Cardiac muscle cell (in vitro differentiated cells and primary cell): ENCODE data around the gene MUC6. TPM values are rescaled to one million over a fixed set of nuclear protein-coding genes. Genes with fewer than 3 reads are reported as not detected.

Source experiments
- DNase-seq, 2 donors: peaks; one replicate each; pipeline versions ENCODE4 v3.0.0 to v3.0.0-alpha.2; 2010 to 2017; ENCODE audit warnings: low read depth in 1 of 2, low spot score in 1 of 2
- H3K27ac ChIP-seq: fragments of 200-600 bp; sonication (generic); 2 replicates; pipeline ENCODE4 v1.5.1; 2016
- H3K27me3 ChIP-seq: fragments of 200-600 bp; sonication (generic); 2 replicates; pipeline ENCODE4 v1.6.0; 2016; ENCODE audit warnings: control low read depth
- H3K36me3 ChIP-seq: fragments of 200-600 bp; sonication (generic); 2 replicates; pipeline ENCODE4 v1.5.1; 2016; ENCODE audit warnings: control low read depth
- H3K4me1 ChIP-seq: fragments of 200-600 bp; sonication (generic); 2 replicates; pipeline ENCODE4 v1.8.1; 2017; ENCODE audit warnings: low read depth, mild to moderate bottlenecking, mixed run types
- H3K4me3 ChIP-seq: fragments of 200-600 bp; sonication (generic); 2 replicates; pipeline ENCODE4 v1.5.1; 2016; ENCODE audit warnings: mild to moderate bottlenecking
- H3K9me3 ChIP-seq: fragments of 200-600 bp; sonication (generic); 2 replicates; pipeline ENCODE4 v1.5.1; 2017; ENCODE audit warnings: low read depth, mild to moderate bottlenecking, control low read depth
- CTCF ChIP-seq: IDR thresholded peaks from 2 replicates; pipeline ENCODE4 v1.5.1; 2012; ENCODE audit warnings: low read depth, mild to moderate bottlenecking, low read length
- polyA plus RNA-seq: library from polyadenylated mRNA; unstranded; fragments of >200 nt; fragmentation: Nextera tagmentation; extraction: Ambion mirVana; gene quantifications from 2 replicates; pipeline ENCODE4 v1.2.1, GENCODE V29; 2016
- total RNA-seq: library from RNA; depleted of rRNA; stranded (reverse); fragments of >200 nt; gene quantifications from 2 replicates; pipeline ENCODE4 v1.2.3, GENCODE V29; 2016

MUC6 gene
- total and polyA plus RNA-seq, 2 experiments from 2014 or later, result not detected

- Histone ChIP-seq H3K36me3 (no peaks in the 10 kb centered on the region), H3K4me3 (no peak overlapping the region), H3K9me3 (no peaks in the 10 kb centered on the region), H3K4me1 (peaks cover 5% of the 10 kb centered on the region), H3K27me3 (no peaks in the 10 kb centered on the region), H3K27ac (no peak overlapping the region)
- DNase-seq, result peak in 1 of 2 donors; percentile 79
- TF ChIP-seq CTCF, result no peak
These were observed 36.8 kb upstream of the MUC6 start for GRCh38 chr11:1073261-1073724.

GRCh38 chr11:1072821-1073231 lies 36.3 kb upstream of the MUC6 start:
- Histone ChIP-seq H3K4me1 (peaks cover 5% of the 10 kb centered on the region), H3K4me3 (no peak overlapping the region), H3K9me3 (no peaks in the 10 kb centered on the region), H3K27me3 (no peaks in the 10 kb centered on the region), H3K36me3 (no peaks in the 10 kb centered on the region), H3K27ac (no peak overlapping the region)
- no peak for DNase-seq
- no peak for TF ChIP-seq CTCF

GRCh38 chr11:1072116-1072820 lies 35.8 kb upstream of the MUC6 start:
- no peak for TF ChIP-seq CTCF
- no peaks in the 10 kb centered on the region for H3K27me3 ChIP-seq
- H3K36me3 ChIP-seq, result no peaks in the 10 kb centered on the region
- H3K9me3 ChIP-seq, result no peaks in the 10 kb centered on the region
- peak in 1 of 2 donors; percentile 77 for DNase-seq
- peaks cover 5% of the 10 kb centered on the region for H3K4me1 ChIP-seq
- no peak overlapping the region for H3K4me3 ChIP-seq
- H3K27ac ChIP-seq, result no peak overlapping the region

GRCh38 chr11:1071571-1072115 lies 35.1 kb upstream of the MUC6 start:
- no peaks in the 10 kb centered on the region for H3K27me3 ChIP-seq
- H3K9me3 ChIP-seq, result no peaks in the 10 kb centered on the region
- H3K36me3 ChIP-seq, result no peaks in the 10 kb centered on the region
- H3K4me1 ChIP-seq, result peaks cover 5% of the 10 kb centered on the region
- DNase-seq, result no peak
- no peak for TF ChIP-seq CTCF
- no peak overlapping the region for H3K4me3 ChIP-seq
- no peak overlapping the region for H3K27ac ChIP-seq

- Histone ChIP-seq H3K36me3 (no peaks in the 10 kb centered on the region), H3K9me3 (no peaks in the 10 kb centered on the region), H3K27me3 (no peaks in the 10 kb centered on the region), H3K4me3 (no peak overlapping the region), H3K4me1 (peaks cover 5% of the 10 kb centered on the region), H3K27ac (no peak overlapping the region)
- no peak for TF ChIP-seq CTCF
- DNase-seq, result no peak
These were observed 34.3 kb upstream of the MUC6 start for GRCh38 chr11:1070594-1071462.
